NCI-H1694 (cell line): ENCODE measurements around the gene EPSTI1.
A peak's percentile ranks its signal among the peaks of the same experiment; 100 is the strongest.

Experiments used
- DNase-seq: peaks from one replicate; lab custom pipeline; 2025; lab: John Stamatoyannopoulos, UW

The EPSTI1 gene

DNA sequence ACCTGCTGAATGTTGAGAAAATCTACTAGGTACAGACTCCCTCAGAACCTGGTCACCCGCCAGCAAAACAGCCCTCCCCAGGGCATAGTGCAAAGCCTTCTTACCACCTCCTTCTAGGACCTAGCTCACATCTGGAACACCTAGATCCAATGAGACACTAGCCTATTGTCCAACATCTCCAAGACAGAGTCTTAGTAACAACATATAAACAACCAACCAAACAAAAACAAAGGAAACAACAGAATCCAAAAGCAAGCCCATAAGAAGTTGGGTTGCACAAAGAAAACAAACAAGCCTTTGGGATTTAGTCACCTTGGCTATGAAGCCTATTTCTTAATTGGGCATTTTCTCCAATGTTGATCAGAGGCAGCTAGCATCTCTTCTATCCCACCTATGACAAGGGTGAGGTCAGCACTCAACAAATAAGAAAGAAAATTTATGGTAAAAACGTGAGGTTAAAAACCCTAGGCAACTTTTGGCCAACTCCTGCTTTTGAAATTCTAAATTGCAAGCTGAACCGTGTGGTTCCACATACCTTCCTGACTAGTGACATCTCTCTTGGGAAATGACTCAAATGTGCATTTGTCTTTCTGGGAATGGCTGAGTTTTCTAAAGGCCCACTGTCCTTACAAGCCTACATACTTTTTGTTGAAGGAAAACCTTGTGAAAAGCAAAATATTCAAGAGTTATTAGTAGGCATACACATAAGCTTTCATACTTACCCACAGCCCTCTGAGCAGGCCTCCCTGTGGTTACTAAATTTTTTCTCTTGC, 144.0 kb downstream of the EPSTI1 start:
- DNase-seq: no peak

DNA sequence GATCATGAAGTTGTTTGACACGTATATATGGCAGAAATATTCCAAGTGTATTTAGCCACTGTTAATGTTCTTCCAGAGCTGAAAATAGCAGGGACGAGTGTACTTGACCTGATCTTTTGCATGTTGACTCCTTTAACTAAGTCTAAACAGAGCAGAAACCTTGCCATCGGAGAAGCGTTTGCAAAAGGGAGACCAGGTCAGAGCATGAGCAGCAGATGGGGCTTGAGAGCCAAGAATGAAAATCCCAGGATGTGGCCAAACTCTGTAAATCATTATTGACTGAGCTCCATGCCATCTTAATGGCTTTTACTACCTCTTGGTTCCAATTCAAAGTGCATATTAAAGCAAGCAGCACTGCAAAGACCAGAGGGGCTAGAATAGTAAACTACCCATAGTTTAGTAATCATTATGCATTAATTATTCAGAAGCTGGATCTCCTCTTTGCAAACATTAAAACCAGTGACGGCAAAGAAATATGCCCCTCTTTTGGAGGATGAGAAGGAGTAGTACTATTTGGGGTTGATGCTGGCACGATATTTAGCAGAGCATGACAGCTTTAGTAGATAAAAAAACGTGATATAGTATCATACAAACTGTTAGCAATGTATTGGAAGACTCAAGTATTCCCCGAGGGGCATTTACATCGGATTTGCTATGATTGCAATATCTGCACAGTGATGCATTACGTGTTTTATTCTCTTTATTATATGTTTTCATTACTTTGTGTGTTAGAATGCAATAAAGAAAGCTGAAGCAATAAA, 154.9 kb downstream of the EPSTI1 start:
- peak; percentile 2 for DNase-seq
